GM19324 (cell line): ENCODE results near the gene CLEC19A.
"Not testable (repeated sequence)": the region's sequence is repeated elsewhere in the genome, so short reads cannot be mapped to it uniquely, and the experiment has no call there.

ENCODE experiments used
- ATAC-seq: cut with Tn5 transposase; IDR thresholded peaks from one replicate; pipeline ENCODE4 v1.9.1; 2021; ENCODE audit warnings: mild to moderate bottlenecking, moderate library complexity; ENCODE audit not compliant: unreplicated experiment, low FRiP score

CLEC19A gene

GRCh38 chr16:19316846-19317245 is 31.3 kb downstream of the CLEC19A start:
- no peak for ATAC-seq

DNA sequence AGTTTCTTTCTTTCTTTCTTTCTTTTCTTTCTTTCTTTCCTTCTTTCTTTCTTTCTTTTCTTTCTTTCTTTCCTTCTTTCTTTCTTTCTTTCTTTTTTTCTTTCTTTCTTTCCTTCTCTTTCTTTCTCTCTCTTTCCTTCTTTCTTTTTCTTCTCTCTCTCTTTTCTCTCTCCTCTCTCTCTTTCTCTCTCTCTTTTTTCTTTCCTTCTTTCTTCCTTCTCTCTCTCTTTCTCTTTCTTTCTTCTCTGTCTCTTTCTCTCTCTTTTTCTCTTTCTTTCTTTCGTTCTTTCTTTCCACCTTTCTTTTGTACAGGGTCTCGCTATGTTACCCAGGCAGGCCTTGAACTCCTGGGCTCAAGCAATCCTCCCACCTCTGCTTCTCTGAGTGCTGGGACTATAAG is 35.7 kb downstream of the CLEC19A start:
- not testable (repeated sequence) for ATAC-seq

GRCh38 chr16:19323596-19323995 is 38.1 kb downstream of the CLEC19A start:
- no peak for ATAC-seq

- ATAC-seq, result no peak
Observed at GRCh38 chr16:19328364-19328763, 42.8 kb downstream of the CLEC19A start.

- no peak for ATAC-seq
Observed at GRCh38 chr16:19329932-19330331, 44.4 kb downstream of the CLEC19A start.

DNA sequence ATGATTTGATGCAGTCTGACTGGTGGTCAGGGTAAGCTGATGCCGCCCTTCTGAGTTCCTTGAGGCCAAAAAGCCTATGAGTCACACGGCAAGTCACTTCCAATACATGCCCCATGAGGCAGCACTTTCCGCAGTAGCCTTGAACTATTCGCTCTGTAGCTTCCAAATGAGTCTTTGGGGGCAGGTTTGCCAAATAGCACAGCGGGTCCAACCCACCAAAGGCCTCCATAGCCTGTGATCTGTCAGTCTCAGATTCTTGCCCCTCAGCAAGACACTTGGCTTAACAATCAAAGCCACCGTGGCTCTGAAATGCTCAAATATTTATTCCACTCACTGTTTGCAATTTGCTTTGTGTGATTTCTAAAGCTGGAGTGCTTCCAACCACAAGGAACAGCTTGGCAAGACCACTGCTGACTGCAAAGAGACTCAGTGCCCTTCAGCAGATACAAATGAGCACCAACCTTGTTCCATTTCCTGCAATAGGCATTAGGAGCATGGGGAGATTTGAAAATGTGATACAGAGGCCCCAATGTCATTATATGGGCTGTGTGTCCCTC is 45.4 kb downstream of the CLEC19A start:
- no peak for ATAC-seq

DNA sequence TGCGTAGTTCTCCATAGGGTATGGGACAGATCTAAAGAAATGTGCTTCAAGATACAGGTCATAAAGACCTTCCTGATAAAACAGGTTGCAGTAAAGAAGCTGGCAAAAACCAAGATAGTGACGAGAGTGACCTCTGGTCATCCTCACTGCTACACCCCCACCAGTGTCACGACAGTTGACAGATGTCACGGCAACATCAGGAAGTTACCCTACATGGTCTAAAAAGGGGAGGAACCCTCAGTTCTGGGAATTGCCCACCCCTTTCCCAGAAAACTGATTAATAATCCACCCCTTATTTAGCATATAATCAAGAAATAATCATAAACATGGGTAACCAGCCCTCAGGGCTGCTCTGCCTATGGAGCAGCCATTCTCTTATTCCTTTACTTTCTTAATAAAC is 46.3 kb downstream of the CLEC19A start:
- ATAC-seq, result no peak

- no peak for ATAC-seq
Observed at GRCh38 chr16:19338335-19338734, 52.8 kb downstream of the CLEC19A start.

GRCh38 chr16:19344224-19344801 is 58.8 kb downstream of the CLEC19A start:
- ATAC-seq, result no peak

DNA sequence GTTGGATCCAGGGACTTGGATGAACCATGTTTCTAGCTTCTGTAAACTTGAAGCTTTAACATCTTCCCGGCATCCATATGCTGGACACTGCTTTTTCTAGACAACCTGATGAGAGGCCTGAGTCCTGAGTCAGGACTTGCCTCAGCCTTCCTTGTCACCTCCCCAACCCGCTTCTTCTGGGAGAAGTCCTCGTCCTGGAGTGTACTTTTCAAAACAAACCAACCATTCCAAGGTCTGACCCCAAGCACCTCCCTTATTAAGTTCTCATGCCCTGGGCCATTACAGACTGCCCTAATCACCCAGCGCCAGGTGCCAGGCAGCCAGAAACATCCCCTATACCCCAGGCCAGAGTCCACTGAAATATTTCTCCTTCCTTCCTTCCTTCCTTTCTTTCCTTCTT is 59.4 kb downstream of the CLEC19A start:
- ATAC-seq, result no peak

- no peak for ATAC-seq
Observed at GRCh38 chr16:19346335-19346922, 60.9 kb downstream of the CLEC19A start.

DNA sequence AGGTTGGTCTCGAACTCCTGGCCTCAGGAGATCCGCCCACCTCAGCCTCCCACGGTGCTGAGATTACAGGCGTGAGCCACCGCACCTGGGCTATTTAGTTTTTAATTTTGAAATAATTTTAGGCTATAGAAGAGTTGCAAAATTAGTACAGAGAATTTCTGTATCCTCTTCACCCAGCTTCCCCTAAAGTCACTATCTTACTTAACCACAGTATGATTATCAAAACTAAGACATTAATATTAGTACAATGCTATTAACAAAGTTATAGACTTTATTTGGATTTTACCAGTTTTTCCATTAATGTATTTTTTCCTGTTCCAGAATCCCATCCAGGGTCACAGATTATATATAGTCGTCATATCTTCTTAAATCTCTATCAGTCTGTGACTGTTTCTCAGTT is 62.6 kb downstream of the CLEC19A start:
- ATAC-seq, result no peak

GRCh38 chr16:19348578-19349315 is 63.2 kb downstream of the CLEC19A start:
- no peak for ATAC-seq

DNA sequence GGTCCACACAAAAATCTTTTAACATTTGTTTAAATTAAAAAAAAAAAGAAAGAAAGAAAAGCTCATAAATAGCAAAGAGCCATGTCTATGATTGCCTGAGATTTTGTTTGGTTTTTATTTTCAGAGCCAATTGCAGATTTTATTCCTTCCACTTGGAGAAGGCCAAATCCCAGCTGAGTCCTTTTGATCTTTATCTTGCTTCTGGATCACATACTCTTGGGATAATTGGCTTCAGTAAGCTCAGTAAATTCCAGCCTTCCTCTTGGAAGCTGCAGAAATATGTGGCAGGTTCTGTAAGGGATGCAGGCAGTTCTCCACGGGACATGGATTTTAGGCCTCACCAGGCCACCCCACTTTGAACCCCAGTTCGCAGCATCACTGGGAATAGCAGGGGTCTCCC is 68.8 kb downstream of the CLEC19A start:
- no peak for ATAC-seq

- no peak for ATAC-seq
Observed at GRCh38 chr16:19356024-19356952, 70.8 kb downstream of the CLEC19A start.

DNA sequence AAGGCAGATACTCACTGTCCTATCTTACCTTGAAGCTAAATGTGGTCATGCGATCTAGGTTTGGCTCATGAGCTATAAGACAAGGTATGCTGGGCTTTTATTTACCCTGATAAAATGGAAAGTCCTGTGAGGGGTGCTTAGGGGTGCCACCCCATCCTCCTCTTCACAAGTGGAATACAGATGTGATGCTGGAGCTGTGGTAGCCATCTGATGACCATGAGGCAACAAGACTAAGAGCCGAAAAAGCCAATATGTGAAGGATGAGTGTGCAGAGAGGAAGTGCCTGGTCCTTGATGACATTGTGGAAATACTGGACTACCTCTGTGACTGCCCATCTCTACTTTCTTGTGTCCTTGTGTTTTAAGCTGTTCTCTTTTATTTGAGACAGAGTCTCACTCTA is 74.0 kb downstream of the CLEC19A start:
- no peak for ATAC-seq
